ENCODE data around the gene CDC25C. TPM values are rescaled to one million over a fixed set of nuclear protein-coding genes. Genes with fewer than 3 reads are reported as not detected.

CDC25C gene
- polyA plus RNA-seq, 2 of the 4 experiments (the other 2 are of a cell fraction): 12.6 to 19.3 TPM

DNA sequence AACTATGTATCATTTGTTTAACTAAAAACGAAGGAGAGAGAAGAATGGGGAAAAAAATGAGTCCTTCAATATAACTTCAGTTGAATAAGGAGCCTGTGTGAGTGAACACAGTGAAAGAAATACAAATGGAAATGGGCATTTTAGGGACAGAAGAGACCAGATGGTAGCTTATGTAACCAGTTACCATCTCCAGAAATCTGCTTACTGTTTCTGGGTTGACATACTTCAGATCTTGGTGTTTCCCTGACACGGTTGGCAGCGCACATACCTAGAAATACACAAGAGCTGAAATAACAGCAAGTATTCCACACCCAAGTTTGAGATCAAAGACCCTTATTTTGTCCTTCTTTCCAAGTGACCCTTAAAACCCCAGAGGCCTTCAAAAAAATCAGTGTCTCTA lies 42.3 kb downstream of the CDC25C start:
- no peak for ATAC-seq
- no peak for FAIRE-seq
- H3K27ac ChIP-seq: no peak overlapping the region
- H3K4me1 ChIP-seq: peaks cover 9% of the 10 kb centered on the region; the same call in 2 of the 3 replicates
- no peak overlapping the region for H3K4me3 ChIP-seq
- TF ChIP-seq, protein P1, sequence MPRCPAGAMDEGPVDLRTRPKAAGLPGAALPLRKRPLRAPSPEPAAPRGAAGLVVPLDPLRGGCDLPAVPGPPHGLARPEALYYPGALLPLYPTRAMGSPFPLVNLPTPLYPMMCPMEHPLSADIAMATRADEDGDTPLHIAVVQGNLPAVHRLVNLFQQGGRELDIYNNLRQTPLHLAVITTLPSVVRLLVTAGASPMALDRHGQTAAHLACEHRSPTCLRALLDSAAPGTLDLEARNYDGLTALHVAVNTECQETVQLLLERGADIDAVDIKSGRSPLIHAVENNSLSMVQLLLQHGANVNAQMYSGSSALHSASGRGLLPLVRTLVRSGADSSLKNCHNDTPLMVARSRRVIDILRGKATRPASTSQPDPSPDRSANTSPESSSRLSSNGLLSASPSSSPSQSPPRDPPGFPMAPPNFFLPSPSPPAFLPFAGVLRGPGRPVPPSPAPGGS (IDR thresholded peaks at IDR 0.05): no peak
- TF ChIP-seq, protein P2, sequence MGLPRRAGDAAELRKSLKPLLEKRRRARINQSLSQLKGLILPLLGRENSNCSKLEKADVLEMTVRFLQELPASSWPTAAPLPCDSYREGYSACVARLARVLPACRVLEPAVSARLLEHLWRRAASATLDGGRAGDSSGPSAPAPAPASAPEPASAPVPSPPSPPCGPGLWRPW (IDR thresholded peaks at IDR 0.05): no peak
- TF ChIP-seq RAD21 (conservative IDR thresholded peaks at IDR 0.05 in 1 of 2, IDR thresholded peaks at IDR 0.05 in 1 of 2) (no peak), RARB (CRISPR knock-in tag; IDR thresholded peaks at IDR 0.05) (no peak)
- TF ChIP-seq, protein P3, sequence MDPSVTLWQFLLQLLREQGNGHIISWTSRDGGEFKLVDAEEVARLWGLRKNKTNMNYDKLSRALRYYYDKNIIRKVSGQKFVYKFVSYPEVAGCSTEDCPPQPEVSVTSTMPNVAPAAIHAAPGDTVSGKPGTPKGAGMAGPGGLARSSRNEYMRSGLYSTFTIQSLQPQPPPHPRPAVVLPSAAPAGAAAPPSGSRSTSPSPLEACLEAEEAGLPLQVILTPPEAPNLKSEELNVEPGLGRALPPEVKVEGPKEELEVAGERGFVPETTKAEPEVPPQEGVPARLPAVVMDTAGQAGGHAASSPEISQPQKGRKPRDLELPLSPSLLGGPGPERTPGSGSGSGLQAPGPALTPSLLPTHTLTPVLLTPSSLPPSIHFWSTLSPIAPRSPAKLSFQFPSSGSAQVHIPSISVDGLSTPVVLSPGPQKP (IDR thresholded peaks at IDR 0.05; ENCODE audit: low read depth, low read length): no peak
- POLR2A ChIA-PET: interaction anchor here (1.5 kb wide), 1 partner anchor 76 kb away, joined by 4 read pairs; the partner anchor contains the start of gene CDC23
- no peaks in the 10 kb centered on the region for H3K9me3 ChIP-seq
- no peak overlapping the region for H3K4me2 ChIP-seq
- 83% methylated on average over 3 of the region's 3 CpGs for WGBS (ENCODE audit: missing lambda C conversion rate)
- CTCF ChIA-PET: interaction anchor here (0.6 to 1.5 kb wide), 2 partner anchors 28 to 109 kb away, joined by 3 read pairs; no protein-coding TSS in a partner anchor
- no peak for DNase-seq (ENCODE audit: low read depth in 1 of 2, low spot score in 1 of 2)

DNA sequence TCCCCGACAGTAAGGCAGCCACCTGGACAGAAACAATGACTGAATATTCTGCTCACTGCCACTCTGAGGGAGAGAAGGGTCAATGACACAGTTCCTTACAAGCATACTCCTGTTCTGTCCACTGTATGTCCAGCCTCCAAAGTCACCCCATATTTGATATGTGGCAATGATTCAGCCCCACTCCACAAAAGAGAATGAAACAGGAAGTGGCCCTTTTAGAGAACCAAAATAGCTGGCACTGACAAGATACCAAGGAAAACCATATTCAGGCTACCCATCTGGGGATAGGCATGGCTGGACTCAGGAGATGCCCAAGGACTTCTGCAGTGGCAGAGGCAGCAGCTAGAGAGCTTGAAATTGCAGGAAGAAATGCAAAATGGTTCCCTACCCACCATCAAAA lies 44.4 kb downstream of the CDC25C start:
- Histone ChIP-seq H3K4me2 (no peak overlapping the region; the same call in 1 of the 3 replicates), H3K4me1 (peaks cover 9% of the 10 kb centered on the region; the same call in 2 of the 3 replicates), H3K9me3 (no peaks in the 10 kb centered on the region), H3K4me3 (no peak overlapping the region), H3K27ac (0 out of 6 replicates have a peak overlapping the region, but pooled peaks of 1 of the 2 experiments have one; percentile 34)
- FAIRE-seq: no peak
- DNase-seq (ENCODE audit: low read depth in 1 of 2, low spot score in 1 of 2): no peak
- ChIA-PET POLR2A (no interaction called here), CTCF (interaction anchor here (0.6 to 1.7 kb wide), 3 partner anchors 44 to 545 kb away, joined by 4 to 10 read pairs (median 6); no protein-coding TSS in a partner anchor)
- TF ChIP-seq, protein P4, sequence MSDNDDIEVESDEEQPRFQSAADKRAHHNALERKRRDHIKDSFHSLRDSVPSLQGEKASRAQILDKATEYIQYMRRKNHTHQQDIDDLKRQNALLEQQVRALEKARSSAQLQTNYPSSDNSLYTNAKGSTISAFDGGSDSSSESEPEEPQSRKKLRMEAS (IDR thresholded peaks at IDR 0.05): no peak
- TF ChIP-seq FOSB (CRISPR knock-in tag; IDR thresholded peaks at IDR 0.05) (no peak), HDAC2 (IDR thresholded peaks at IDR 0.05) (no peak), HOXA7 (CRISPR knock-in tag; IDR thresholded peaks at IDR 0.05) (no peak)
- TF ChIP-seq, protein P3 (IDR thresholded peaks at IDR 0.05; ENCODE audit: low read depth, low read length): no peak
- TF ChIP-seq, protein P5, sequence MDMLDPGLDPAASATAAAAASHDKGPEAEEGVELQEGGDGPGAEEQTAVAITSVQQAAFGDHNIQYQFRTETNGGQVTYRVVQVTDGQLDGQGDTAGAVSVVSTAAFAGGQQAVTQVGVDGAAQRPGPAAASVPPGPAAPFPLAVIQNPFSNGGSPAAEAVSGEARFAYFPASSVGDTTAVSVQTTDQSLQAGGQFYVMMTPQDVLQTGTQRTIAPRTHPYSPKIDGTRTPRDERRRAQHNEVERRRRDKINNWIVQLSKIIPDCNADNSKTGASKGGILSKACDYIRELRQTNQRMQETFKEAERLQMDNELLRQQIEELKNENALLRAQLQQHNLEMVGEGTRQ (IDR thresholded peaks at IDR 0.05): no peak
- no peak for ATAC-seq
- 95% methylated on average over 1 of the region's 1 CpG for WGBS (ENCODE audit: missing lambda C conversion rate)

DNA sequence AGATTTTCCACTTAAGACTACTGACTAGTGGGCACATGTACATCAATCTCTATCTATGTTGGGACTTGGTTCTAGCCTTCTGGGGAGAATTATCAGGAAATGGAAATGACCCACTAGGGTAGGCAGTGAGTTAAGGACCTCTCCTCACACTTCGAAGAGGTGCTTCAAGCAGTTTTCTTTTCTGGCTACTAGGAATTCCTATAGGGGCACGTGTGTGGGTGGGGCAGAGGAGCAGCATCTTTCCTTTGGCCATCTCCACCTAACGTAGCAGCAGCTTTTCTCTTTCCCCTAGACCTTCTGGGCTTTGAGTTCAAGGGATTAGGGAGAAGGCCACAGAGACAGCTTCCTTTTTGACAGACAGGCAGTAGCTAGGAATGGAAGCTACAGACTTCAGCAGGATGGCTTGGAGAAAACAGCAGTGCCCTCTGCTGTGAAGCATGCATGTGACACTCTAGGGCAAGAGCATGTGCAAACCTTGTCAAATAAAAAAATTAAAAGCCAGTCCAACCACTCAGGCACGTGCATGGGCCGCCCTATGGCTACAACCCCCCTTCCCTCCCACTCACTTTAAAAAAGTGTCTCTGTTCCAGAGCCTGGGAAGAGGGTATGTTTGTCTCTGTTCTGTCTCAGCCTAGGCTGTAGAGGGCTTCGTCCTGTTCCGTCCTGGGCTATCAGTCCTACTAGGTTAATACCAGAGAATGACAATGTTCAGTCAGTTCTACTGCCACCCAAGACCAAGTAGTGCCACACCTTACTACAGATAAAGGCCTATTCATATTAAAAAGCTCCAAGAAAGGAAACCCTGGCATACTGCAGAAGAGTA lies 48.5 kb downstream of the CDC25C start:
- WGBS (ENCODE audit: missing lambda C conversion rate): 72% methylated on average over 7 of the region's 7 CpGs
- Histone ChIP-seq H3K27ac (no peak overlapping the region), H3K4me2 (no peak overlapping the region), H3K4me1 (peaks cover 9% of the 10 kb centered on the region; the same call in 2 of the 3 replicates), H3K4me3 (no peak overlapping the region), H3K9me3 (no peaks in the 10 kb centered on the region)
- POLR2A ChIA-PET: interaction anchor here (1.0 to 1.5 kb wide), 2 partner anchors 70 to 104 kb away, joined by 4 read pairs; partner anchors contain the start of genes CDC23 and KIF20A
- peak; percentile 44 to 76 for DNase-seq (ENCODE audit: low read depth in 1 of 2, low spot score in 1 of 2)
- ATAC-seq: peak; percentile 97 to 98
- no peak for FAIRE-seq
- CTCF ChIA-PET: interaction anchor here (0.6 to 4.6 kb wide), 24 partner anchors 8 to 114 kb away, joined by 3 to 86 read pairs (median 6); partner anchors contain the start of genes BRD8, CDC23, GFRA3 and KDM3B
- TF ChIP-seq SMC3 (IDR thresholded peaks at IDR 0.05) (peak; percentile 69), MYC (IDR thresholded peaks at IDR 0.05; ENCODE audit: borderline replicate concordance, low read length) (no peak), FOXS1 (CRISPR knock-in tag; IDR thresholded peaks at IDR 0.05) (no peak), BHLHE40 (IDR thresholded peaks at IDR 0.05; ENCODE audit: low read depth, low read length) (peak; percentile 70; the same call in 1 of the 2 replicates), EP300 (IDR thresholded peaks at IDR 0.05) (no peak), GATA3 (IDR thresholded peaks at IDR 0.05; ENCODE audit: borderline replicate concordance) (no peak), RFX5 (IDR thresholded peaks at IDR 0.05) (no peak), HEYL (CRISPR knock-in tag; IDR thresholded peaks at IDR 0.05) (no peak), JUNB (IDR thresholded peaks at IDR 0.05) (no peak), KDM5A (IDR thresholded peaks at IDR 0.05) (no peak), RAD21 (conservative IDR thresholded peaks at IDR 0.05 in 1 of 2, IDR thresholded peaks at IDR 0.05 in 1 of 2) (peak; percentile 65 to 79)
- TF ChIP-seq, protein P6, sequence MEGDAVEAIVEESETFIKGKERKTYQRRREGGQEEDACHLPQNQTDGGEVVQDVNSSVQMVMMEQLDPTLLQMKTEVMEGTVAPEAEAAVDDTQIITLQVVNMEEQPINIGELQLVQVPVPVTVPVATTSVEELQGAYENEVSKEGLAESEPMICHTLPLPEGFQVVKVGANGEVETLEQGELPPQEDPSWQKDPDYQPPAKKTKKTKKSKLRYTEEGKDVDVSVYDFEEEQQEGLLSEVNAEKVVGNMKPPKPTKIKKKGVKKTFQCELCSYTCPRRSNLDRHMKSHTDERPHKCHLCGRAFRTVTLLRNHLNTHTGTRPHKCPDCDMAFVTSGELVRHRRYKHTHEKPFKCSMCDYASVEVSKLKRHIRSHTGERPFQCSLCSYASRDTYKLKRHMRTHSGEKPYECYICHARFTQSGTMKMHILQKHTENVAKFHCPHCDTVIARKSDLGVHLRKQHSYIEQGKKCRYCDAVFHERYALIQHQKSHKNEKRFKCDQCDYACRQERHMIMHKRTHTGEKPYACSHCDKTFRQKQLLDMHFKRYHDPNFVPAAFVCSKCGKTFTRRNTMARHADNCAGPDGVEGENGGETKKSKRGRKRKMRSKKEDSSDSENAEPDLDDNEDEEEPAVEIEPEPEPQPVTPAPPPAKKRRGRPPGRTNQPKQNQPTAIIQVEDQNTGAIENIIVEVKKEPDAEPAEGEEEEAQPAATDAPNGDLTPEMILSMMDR (IDR thresholded peaks at IDR 0.05): peak; percentile 61
- TF ChIP-seq, protein P3 (IDR thresholded peaks at IDR 0.05; ENCODE audit: low read depth, low read length): no peak

Measured in A549 (cell line).